GM21576 (cell line): ENCODE data around the gene ASB7.
"Not testable (repeated sequence)": the region's sequence is repeated elsewhere in the genome, so short reads cannot be mapped to it uniquely, and the experiment has no call there.

Source experiments
- ATAC-seq: cut with Tn5 transposase; IDR thresholded peaks from one replicate; pipeline ENCODE4 v1.9.1; 2021; ENCODE audit warnings: mild to moderate bottlenecking, moderate library complexity; ENCODE audit not compliant: unreplicated experiment

ASB7 gene

GRCh38 chr15:100648951-100649350 is 46.6 kb downstream of the ASB7 start:
- ATAC-seq = no peak

- ATAC-seq = no peak
These were observed 48.3 kb downstream of the ASB7 start for GRCh38 chr15:100650685-100651084.

DNA sequence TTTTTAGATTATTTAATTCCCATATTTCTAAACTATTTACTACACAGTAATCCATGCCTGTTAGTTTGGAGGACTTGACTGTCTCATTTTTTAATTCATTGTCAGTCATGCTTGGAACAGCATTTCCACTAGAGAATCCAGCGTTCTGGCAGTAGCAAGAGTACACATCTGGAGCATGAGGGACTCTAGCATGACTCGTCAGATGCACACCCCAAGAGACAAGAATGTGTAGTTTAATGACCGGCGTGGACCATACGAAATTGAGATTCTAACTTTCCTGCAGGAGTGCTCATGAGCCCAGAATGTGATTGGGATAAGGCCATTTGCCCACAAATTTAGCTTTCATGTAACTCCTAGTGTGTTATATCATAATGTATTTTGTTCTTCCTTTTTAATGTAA is 48.9 kb downstream of the ASB7 start:
- no peak for ATAC-seq

DNA sequence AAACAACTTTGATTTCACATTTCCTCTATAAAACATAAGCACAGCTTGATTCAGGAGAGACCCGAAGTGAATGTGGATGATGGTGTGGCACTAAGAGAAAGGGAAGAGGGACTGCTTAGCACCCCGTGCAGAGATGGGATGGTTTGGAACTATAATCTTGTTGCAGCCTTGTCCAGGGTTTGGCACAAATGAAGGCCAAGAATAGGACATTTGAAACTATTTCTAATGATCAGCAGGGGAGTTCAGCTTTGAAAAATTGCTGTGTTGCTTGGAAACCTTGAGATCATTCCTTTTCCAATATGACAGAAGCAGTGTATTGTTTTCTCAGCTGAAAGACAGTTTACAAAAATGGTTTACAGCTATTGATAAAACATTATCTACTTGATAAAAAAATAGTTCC is 49.7 kb downstream of the ASB7 start:
- no peak for ATAC-seq

DNA sequence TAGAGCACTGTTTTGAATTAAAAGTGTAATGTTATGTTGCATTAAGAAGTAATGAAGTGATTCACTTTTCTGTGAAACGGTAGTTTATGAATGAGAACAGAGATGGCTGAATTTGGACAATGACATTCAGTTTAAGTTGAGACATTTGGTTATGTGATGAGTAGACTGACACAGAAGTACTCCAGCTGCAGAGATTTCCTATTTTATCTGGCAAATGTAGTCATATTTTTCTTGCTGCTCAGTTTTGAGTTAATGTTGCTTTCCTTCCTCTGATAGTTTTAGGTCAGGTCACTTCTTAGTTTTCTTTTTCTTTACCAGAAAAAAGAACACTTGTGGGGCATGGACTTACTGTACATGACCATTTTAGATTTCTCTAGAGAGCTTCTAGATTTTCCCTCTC is 51.2 kb downstream of the ASB7 start:
- no peak for ATAC-seq

GRCh38 chr15:100658895-100659294 is 56.5 kb downstream of the ASB7 start:
- no peak for ATAC-seq

DNA sequence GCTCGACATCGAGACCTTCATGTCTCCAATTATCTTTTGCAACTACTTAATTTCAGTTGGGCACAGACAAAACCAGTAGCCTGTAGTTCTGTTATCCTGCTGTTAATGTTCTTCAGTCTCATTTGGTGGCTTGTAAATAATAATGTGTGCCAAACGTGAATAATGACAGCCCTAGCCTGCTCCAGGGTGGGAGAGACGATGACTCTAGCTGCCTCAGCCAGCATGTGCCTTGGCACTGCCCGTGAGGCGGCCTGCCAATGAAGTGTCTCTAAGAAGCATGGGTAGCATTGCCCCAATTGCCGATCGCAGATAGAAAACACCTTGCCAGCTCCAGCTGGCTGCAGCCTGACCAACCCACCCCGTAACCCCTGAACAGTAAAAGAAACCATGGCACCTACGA is 58.8 kb downstream of the ASB7 start:
- ATAC-seq = no peak

- ATAC-seq = no peak
These were observed 60.9 kb downstream of the ASB7 start for GRCh38 chr15:100663086-100663914.

- no peak for ATAC-seq
These were observed 61.5 kb downstream of the ASB7 start for GRCh38 chr15:100663915-100664281.

DNA sequence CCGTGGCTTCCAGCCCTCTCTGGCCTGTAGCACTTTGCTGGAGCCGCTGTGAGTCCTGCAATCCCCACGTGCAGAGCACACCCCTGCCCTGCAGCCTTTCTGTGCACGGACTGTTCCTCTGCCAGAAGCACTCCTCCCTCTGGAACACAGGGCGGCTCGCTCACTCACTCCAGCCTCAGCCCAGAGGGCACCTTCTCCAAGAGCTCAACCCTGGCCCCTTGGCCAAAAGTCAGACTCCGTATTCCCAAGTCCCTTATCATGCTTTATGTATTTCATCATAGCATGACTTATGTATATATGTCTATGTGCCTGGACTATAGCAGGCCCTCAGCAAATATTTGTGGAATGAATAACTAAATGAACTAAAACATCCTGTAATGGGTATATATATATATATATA is 63.2 kb downstream of the ASB7 start:
- ATAC-seq = no peak

GRCh38 chr15:100667405-100668347 is 65.3 kb downstream of the ASB7 start:
- ATAC-seq = no peak

DNA sequence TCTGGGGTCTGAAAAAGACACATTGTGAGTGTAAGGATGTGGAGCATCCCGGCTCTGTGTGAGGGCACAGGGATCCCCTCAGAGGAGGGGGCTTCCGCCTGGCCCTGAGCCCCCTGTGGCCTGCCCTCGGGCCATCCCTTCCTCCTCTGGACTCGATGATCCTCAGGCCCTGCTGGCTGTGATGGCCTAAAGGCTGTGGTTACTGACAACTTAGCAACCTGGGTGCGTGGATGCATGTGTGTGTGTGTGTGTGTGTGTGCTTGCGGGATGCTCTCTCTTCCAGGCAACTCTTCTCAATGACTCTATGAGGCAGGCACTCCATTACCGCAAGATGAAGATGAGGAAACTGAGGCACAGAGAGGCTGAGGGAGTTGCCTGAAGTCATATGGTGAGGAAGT is 66.0 kb downstream of the ASB7 start:
- no peak for ATAC-seq

GRCh38 chr15:100669260-100669659 is 66.9 kb downstream of the ASB7 start:
- ATAC-seq = no peak

DNA sequence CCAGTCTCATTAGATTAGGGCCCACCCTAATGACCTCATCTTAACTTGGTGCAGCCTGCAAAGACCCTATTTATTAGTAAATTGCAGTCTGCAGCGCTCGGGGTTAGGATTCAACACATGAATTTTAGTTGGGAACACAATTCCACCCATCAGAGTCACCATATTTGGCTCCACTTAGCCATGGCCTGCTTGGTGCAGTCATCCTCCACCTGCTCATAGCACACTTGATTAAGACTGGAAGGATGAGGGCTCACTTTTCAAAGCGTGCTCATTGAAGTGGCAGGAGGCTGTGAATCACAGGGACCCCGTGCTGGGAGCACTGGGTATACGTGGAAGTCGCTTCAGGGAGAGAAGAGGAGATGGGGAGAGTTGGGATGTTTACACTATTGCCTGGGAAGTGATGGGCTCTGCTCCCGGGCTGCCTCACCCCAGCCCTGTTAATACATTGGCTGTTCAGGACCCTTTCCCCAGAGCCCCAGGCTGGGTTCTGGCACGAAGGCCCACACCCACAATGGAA is 68.2 kb downstream of the ASB7 start:
- no peak for ATAC-seq

- no peak for ATAC-seq
These were observed 68.8 kb downstream of the ASB7 start for GRCh38 chr15:100671124-100671680.

- ATAC-seq = no peak
These were observed 69.6 kb downstream of the ASB7 start for GRCh38 chr15:100671858-100672543.

GRCh38 chr15:100672959-100673358 is 70.6 kb downstream of the ASB7 start:
- no peak for ATAC-seq

- not testable (repeated sequence) for ATAC-seq
These were observed 76.8 kb downstream of the ASB7 start for GRCh38 chr15:100679151-100679550.

DNA sequence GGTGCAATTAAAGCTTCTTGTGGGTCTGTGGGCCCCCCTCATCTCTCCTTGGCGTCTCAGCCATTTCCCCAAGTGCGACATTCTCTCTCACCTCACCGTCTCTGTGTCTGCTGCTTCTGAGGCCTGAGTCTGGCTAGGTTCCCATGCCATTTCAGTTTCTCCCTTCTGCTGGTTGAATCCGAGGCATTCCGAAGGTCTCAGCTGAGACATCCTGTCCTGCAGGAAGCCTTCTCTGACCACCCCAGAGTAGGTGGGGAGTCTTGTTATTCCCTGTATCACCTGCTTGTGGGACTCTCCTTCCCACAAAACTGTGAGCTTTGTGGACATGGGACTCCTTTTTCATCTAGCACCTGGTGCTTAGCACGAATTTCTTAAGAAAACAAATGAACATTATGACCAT is 78.3 kb downstream of the ASB7 start:
- ATAC-seq = no peak

GRCh38 chr15:100681335-100681746 is 79.0 kb downstream of the ASB7 start:
- ATAC-seq = no peak

- no peak for ATAC-seq
These were observed 80.1 kb downstream of the ASB7 start for GRCh38 chr15:100682468-100682867.
